Activated naive CD8-positive, alpha-beta T cell treated with anti-CD3 and anti-CD28 coated beads, Interleukin-2, amount 50 U/mL, for 16 hours (primary cell): ENCODE data around the gene IDH3A.
"Not testable (repeated sequence)": the region's sequence is repeated elsewhere in the genome, so short reads cannot be mapped to it uniquely, and the experiment has no call there.

Experiments
- DNase-seq: peaks from one replicate; pipeline ENCODE4 v3.0.0-alpha.2; 2020; ENCODE audit warnings: low read depth, low spot score

The IDH3A gene

DNA sequence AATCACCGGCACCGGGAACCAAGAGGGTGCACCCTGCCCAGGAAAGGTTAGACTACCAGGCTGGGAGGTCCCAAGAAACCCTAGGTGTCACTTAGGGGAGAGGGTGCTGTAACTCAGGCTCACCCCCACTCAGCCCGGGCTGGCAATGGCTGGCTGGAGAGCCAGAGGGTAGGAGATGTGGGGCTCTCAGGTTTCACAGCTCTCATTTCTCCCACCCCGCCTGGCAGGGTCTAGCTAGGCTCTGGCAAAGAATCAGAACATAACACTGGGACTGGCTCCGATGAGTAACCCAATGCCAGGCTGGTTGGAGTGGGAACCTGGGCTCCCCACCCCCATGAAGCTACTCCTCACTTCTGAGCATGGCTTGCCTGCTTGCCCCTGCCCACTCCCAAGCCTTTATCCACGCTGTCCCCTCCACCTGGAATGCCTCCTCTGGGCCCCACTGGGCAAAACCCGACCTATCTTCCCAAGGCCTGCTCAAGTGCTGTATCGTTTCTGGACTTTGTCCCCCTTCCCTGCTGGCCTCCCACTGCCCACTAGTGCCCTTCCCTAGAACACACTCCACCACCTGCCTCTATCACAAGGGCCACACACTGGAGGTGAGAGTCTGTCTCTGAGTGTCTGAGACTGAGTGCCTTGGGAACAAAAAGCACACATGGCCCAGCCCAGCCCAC is 19.9 kb upstream of the IDH3A start:
- DNase-seq = no peak

DNA sequence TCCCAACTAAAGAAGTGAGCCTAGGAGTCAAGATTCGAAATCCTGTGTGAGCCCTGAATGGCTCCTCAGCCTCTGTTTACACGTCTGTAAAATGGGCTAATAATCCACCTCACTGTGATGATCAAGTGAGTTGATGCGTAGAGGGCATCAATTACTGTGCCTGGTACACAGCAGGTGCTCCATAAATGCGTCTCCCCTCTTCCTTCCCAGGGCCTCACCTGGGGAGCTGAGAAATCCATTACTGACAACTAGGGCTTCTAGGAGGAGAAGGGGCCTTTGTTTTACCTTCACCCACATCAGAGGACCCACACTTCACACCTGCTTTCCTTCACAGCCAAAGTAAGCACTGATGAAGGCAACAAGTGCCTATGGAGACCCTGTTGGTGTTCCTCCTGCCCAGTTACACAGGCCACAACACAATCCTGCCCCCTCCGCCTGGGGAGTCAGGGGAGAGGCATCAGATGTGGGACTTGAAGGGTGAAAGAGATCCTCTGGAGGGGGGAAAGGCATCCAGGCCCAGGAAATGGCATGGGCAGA is 19.3 kb upstream of the IDH3A start:
- no peak for DNase-seq

GRCh38 chr15:78130466-78131294 is 18.5 kb upstream of the IDH3A start:
- DNase-seq = no peak

- DNase-seq = peak; percentile 57
These were observed 17.7 kb upstream of the IDH3A start, which contains the start of gene CIB2 for GRCh38 chr15:78131295-78132061. Gene CIB2, minus strand, starts transcription at chr15:78131445. Its CDS starts 230 bp downstream, at chr15:78131215.

DNA sequence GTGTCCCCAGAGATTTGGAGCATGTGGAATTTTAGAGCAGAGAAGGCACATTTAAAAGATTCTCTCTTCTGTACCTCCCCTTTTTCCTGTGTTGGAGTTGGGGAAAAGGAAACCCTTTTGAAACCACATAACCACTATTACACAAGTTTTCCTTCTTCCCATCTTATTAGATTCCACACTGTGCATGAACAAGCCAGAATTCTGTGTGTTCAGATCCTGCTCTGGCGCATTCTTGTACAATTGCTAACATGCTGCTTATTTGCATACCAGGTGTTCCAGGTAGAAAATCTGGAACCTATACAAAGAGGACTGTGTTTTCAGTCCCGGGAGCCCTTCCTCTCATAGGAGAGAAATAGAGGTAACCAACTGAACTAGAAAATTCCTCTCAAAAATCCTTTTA is 15.4 kb upstream of the IDH3A start:
- no peak for DNase-seq

GRCh38 chr15:78139578-78139977 is 9.6 kb upstream of the IDH3A start:
- no peak for DNase-seq

GRCh38 chr15:78140292-78140691 is 8.9 kb upstream of the IDH3A start:
- DNase-seq = no peak

- no peak for DNase-seq
These were observed 6.8 kb upstream of the IDH3A start for GRCh38 chr15:78142332-78142731.

DNA sequence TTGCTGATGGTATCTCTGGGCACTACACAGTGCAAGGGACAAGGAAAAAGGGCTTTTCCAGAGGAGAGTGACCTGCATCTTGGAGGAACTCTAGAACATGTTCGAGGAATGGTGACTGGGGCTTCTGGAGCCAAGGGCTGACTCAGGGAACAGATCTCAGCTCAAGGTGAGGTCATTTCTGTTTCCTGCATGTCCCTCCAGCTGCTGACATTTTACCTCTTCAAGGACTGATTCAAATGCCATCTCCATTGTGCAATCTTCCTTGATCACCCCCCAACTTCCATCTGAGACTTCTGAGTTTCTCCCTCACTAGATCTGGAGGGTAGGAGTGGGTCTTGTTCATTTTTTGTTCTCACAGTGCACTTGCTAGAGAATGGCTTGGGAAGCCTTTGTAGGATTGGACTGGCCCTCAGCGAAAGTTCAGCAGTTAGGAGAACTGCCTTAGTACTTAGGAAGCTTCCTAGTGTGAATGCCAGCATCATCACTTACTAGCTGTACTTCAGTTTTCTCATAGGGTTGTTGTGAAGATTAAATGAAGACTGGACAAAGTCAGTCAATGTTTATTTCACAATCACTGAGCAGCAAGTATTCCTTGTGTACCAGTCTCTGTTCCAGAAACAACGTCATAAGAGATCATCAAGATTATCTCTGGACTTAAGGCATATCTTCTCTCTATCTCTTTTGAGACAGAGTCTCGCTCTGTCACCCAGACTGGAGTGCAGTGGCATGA is 2.6 kb upstream of the IDH3A start:
- no peak for DNase-seq

- DNase-seq = no peak
These were observed 1.6 kb upstream of the IDH3A start for GRCh38 chr15:78147566-78147965.

DNA sequence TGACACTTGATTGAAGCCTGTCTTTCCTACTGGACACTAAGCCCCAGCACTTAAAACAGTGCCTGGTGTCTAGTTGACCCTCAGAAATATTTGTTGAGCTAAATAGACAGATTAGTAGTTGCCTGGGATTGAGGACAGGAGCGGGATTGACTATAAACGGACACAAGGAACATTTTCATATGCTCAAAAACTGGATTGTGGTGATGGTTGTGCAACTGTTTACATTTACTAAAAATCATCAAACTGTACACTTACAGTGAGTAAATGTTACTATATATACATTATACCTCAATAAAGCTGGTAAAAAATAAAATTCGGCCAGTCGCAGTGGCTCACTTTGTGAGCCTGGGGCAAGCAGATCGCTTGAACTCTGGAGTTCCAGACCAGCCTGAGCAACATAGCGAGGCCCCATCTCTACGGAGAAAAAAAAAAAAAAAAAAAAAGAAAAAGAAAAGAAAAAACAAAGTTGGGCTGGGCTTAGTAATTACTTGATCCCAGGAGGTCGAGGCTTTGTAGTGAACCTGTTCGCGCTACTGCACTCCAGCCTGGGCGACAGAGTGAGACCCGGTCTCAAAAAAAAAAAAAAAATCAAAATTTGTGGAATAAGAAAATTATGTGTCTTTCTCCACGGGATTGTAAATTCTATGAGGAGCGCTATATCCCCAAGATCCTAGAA is 632 bp upstream of the IDH3A start:
- no peak for DNase-seq

DNA sequence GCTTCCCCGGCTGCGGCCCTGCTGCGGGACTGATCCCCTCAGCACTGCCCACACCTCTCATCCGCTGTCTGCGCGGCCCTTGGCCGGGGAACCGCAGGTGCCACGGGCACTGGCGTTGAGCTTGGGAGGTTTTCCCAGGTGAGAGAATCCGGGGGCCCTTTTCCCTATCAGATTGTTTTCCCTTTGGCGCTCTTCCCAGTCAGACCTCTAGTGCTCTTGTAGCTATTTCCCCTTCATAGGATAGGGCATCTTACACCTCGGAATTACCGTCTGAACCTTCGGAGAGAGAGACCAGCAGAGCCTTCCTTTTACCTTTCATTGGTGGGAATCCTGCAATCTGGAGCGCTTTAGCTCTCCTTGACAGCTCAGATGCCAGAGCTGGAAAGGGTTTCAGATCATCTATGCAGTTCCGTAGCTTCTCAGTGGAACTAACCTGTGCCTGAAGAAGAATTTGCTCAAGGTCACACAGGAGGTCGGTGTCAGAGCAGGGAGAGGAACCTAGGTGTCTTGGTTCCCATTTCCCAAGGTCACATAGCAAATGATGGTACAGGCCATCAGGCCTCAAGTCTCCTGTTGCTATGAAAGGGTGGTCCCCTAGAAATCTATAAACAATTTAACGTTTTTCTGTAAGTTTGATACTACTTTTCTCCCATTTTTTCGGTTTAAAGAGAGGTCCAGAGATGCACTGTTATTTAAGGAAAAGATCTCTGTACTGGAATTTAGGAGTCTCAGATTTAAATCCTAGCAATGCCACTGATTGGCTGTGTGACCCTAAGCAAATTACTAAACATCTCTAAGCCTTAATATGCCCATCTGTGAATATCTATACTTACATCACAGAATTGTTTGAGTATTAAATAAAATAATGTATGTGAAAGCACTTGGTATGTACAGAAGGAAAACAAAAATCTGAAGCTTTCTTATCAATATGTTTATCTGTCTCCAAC is 916 bp downstream of the IDH3A start:
- DNase-seq = no peak

GRCh38 chr15:78151075-78151474 is 1.9 kb downstream of the IDH3A start:
- not testable (repeated sequence) for DNase-seq

- DNase-seq = no peak
These were observed 5.8 kb downstream of the IDH3A start for GRCh38 chr15:78154955-78155354.

GRCh38 chr15:78155355-78155939 is 6.3 kb downstream of the IDH3A start:
- no peak for DNase-seq

GRCh38 chr15:78156653-78157052 is 7.5 kb downstream of the IDH3A start:
- DNase-seq = no peak

GRCh38 chr15:78157203-78157602 is 8.0 kb downstream of the IDH3A start:
- no peak for DNase-seq

DNA sequence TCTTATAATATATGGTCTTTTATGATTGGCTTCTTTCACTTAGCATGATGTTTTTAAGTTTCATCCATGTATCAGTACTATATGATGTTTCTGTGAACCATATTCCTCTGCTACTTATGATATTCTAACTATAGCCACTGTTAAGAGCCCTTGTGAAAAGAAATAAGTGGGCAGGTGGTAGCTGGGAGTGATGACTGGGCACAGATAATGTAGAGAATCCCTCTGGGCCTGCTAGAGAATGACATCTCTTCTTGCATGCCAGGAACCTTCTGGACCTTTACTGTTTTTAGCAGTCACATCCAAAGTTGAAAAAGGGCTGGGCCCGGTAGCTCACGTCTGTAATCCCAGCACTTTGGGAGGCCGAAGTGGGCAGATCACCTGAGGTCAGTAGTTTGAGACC is 10.2 kb downstream of the IDH3A start:
- DNase-seq = no peak

DNA sequence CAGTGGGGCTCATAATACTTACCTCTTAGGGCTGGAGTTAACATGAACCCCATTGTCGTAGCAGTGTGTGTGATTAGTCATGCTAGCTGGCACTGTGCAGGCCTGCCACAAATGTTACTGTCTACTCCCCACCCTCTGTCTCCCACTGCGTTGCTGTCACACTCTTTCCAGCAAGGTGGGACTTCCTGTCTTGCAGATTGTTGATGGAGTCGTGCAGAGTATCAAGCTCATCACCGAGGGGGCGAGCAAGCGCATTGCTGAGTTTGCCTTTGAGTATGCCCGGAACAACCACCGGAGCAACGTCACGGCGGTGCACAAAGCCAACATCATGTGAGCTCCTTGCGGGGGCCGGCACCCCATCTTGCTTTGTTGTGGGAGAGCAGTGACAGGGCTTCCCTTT is 12.9 kb downstream of the IDH3A start:
- DNase-seq = peak; percentile 16
